GM23248 (cell line): ENCODE results near the gene GATM.

Experiments used
- EZH2 ChIP-seq: fragments of 200-600 bp; sonication (generic); IDR thresholded peaks from 2 replicates; pipeline ENCODE4 v1.6.1; 2018; ENCODE audit warnings: antibody characterized with exemption, mild to moderate bottlenecking; ENCODE audit not compliant: insufficient read depth, poor library complexity, severe bottlenecking
- EZH2phosphoT487 ChIP-seq: fragments of 200-600 bp; sonication (generic); IDR thresholded peaks from 2 replicates; pipeline ENCODE4 v1.6.1; 2018; ENCODE audit warnings: antibody characterized with exemption, moderate library complexity, mild to moderate bottlenecking, low read depth; ENCODE audit not compliant: insufficient read depth

DNA sequence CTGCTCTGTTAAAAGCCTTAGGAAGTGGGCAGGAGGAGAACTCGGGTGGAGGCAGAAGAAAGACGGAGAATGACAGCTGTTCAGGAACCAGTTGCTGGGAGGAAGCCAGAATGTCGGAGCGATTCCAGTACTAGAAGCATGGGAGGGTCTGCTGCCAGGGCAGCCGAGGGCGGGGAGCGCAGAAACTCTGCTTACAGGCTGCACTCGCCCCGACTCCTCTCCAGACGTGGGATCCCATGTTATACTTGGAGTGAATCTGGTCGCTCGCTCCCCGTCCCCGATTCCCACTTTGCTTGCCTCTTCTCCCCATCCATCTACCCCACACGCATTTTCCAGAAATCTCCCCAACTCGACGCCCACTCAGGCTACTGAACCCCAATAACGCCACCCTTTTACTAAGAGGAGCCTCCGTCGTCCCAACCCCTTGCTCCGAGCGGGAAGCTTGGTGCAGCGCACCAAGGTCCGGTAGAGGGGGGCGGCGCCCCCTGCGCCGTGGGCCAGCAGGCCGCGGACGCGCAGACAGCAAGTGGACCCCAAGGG, 665 bp downstream of the GATM start:
- TF ChIP-seq EZH2phosphoT487 (no peak), EZH2 (peak; percentile 84)
